Progenitor cell of endocrine pancreas (in vitro differentiated cells): ENCODE data around the gene CARHSP1. TPM values are rescaled to one million over a fixed set of nuclear protein-coding genes. Genes with fewer than 3 reads are reported as not detected.
"Not testable (repeated sequence)": the region's sequence is repeated elsewhere in the genome, so short reads cannot be mapped to it uniquely, and the experiment has no call there.

Source experiments
- DNase-seq: peaks from one replicate; pipeline ENCODE4 v3.0.0; 2021; ENCODE audit warnings: low spot score; ENCODE audit not compliant: unreplicated experiment
- H3K27ac Mint-ChIP-seq: 2 replicates; pipeline ENCODE4 v1.8.0; 2021; ENCODE audit warnings: mild to moderate bottlenecking, moderate library complexity, mixed read lengths
- H3K27me3 Mint-ChIP-seq: 2 replicates; pipeline ENCODE4 v1.8.0; 2021; ENCODE audit warnings: mixed read lengths
- H3K36me3 Mint-ChIP-seq: 2 replicates; pipeline ENCODE4 v1.8.0; 2022; ENCODE audit warnings: mixed read lengths; ENCODE audit not compliant: insufficient read depth
- H3K4me1 Mint-ChIP-seq: 2 replicates; pipeline ENCODE4 v1.8.0; 2021; ENCODE audit warnings: low read depth, mixed read lengths
- H3K4me3 Mint-ChIP-seq: 2 replicates; pipeline ENCODE4 v1.8.0; 2021; ENCODE audit warnings: low read depth, mild to moderate bottlenecking, moderate library complexity, mixed read lengths
- H3K9me3 Mint-ChIP-seq: 2 replicates; pipeline ENCODE4 v1.8.0; 2021; ENCODE audit warnings: low read depth, mixed read lengths
- CTCF ChIP-seq: fragments of 200-600 bp; sonication (generic); IDR thresholded peaks from one replicate; pipeline ENCODE4 v1.5.0; 2021; ENCODE audit warnings: antibody characterized with exemption, mild to moderate bottlenecking; ENCODE audit not compliant: unreplicated experiment
- total RNA-seq: library from RNA; stranded (reverse); gene quantifications from 2 replicates; pipeline ENCODE4 v1.2.1, GENCODE V29; 2021

Gene CARHSP1
- total RNA-seq, 1 donor from 2014 or later: 122 TPM

GRCh38 chr16:8880839-8881510 lies 12.2 kb upstream of the CARHSP1 start:
- H3K27me3 Mint-ChIP-seq: no peaks in the 10 kb centered on the region
- no peaks in the 10 kb centered on the region for H3K36me3 Mint-ChIP-seq
- no peak for TF ChIP-seq CTCF
- DNase-seq: no peak
- H3K4me3 Mint-ChIP-seq: no peak overlapping the region
- no peak overlapping the region for H3K27ac Mint-ChIP-seq
- peaks cover 8% of the 10 kb centered on the region for H3K4me1 Mint-ChIP-seq
- no peaks in the 10 kb centered on the region for H3K9me3 Mint-ChIP-seq

GRCh38 chr16:8878523-8878911 lies 9.7 kb upstream of the CARHSP1 start:
- H3K27ac Mint-ChIP-seq: no peak overlapping the region
- TF ChIP-seq CTCF: no peak

GRCh38 chr16:8877894-8878522 lies 9.2 kb upstream of the CARHSP1 start:
- Mint-ChIP-seq H3K4me1 (no peaks in the 10 kb centered on the region), H3K27me3 (no peaks in the 10 kb centered on the region), H3K36me3 (no peaks in the 10 kb centered on the region), H3K4me3 (no peak overlapping the region), H3K9me3 (no peaks in the 10 kb centered on the region), H3K27ac (no peak overlapping the region)
- TF ChIP-seq CTCF: no peak
- DNase-seq: no peak

More at GRCh38 chr16:8878523-8878911, 9.7 kb upstream of the CARHSP1 start:
- Mint-ChIP-seq H3K4me3 (no peak overlapping the region), H3K27me3 (no peaks in the 10 kb centered on the region), H3K4me1 (no peaks in the 10 kb centered on the region), H3K9me3 (no peaks in the 10 kb centered on the region), H3K36me3 (no peaks in the 10 kb centered on the region)
- DNase-seq: no peak

GRCh38 chr16:8875317-8875716 lies 6.5 kb upstream of the CARHSP1 start:
- DNase-seq, H3K4me1 Mint-ChIP-seq, H3K27me3 Mint-ChIP-seq, H3K27ac Mint-ChIP-seq, H3K9me3 Mint-ChIP-seq, H3K4me3 Mint-ChIP-seq, H3K36me3 Mint-ChIP-seq: not testable (repeated sequence)

GRCh38 chr16:8874388-8874787 lies 5.6 kb upstream of the CARHSP1 start:
- TF ChIP-seq CTCF: no peak
- H3K27me3 Mint-ChIP-seq: no peaks in the 10 kb centered on the region

GRCh38 chr16:8873866-8874195 lies 5.0 kb upstream of the CARHSP1 start:
- not testable (repeated sequence) for H3K9me3 Mint-ChIP-seq, H3K27me3 Mint-ChIP-seq, DNase-seq, H3K36me3 Mint-ChIP-seq, H3K4me1 Mint-ChIP-seq, H3K27ac Mint-ChIP-seq, H3K4me3 Mint-ChIP-seq

More at GRCh38 chr16:8874388-8874787, 5.6 kb upstream of the CARHSP1 start:
- H3K4me1 Mint-ChIP-seq: peaks cover 2% of the 10 kb centered on the region
- no peak overlapping the region for H3K27ac Mint-ChIP-seq
- H3K36me3 Mint-ChIP-seq: no peaks in the 10 kb centered on the region
- H3K4me3 Mint-ChIP-seq: no peak overlapping the region
- no peaks in the 10 kb centered on the region for H3K9me3 Mint-ChIP-seq
- DNase-seq: no peak
